Right renal cortex interstitium (tissue), 3 donors: ENCODE data around the gene SMIM10. TPM values are rescaled to one million over a fixed set of nuclear protein-coding genes. Genes with fewer than 3 reads are reported as not detected.
"Not testable (repeated sequence)": the region's sequence is repeated elsewhere in the genome, so short reads cannot be mapped to it uniquely, and the experiment has no call there.

Experiments used
- DNase-seq, 3 donors: peaks; one replicate each; pipeline ENCODE4 v3.0.0-alpha.2; 2013; ENCODE audit warnings: low read depth in 3 of 3, low spot score in 2 of 3
- polyA plus RNA-seq, 3 donors: library from polyadenylated mRNA; unstranded; fragments of 120-200 nt; gene quantifications; one replicate each; pipeline ENCODE4 v1.2.1, GENCODE V29; 2013; ENCODE audit not compliant: insufficient read length in 3 of 3

The SMIM10 gene
- polyA plus RNA-seq, 3 donors = 9.8 to 11.5 (median 11.3) TPM

DNA sequence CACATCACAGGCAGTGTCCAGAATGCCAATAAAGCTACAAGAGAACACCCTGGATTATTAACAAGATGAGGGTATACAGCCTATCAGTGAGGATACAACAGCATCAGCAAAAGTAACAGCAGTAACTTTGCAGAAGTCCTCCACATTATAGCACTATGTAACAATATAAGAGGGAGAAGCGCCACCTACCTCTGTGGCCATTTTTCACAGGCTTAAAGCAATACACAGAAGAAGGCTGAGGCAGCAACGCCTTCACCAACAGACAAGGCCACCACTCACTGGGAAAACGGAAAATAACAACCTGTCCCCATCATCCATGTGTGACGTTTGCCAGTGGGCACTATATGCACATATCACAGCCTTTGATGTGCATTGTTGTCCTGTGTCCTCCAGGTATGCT, 19.0 kb downstream of the SMIM10 start:
- no peak for DNase-seq

DNA sequence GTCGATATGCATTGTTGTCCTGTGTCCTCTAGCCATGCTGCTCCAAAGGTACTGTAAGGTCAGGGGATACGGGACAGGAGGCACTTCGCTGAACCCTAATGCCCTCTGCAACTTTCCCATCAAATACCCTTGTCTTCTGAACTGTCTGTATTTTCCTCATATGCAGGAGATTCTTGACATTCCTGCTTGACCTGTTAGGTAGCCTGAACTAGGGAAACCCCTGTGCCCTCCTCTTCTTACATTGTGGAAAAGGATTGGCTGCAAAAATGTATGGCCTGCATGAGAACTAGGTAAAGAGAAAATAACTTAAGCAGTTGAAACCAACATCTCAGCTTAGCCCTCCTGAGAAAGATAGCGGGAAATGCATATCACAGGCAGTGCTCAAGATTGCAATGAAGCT, 20.1 kb downstream of the SMIM10 start:
- DNase-seq = no peak

DNA sequence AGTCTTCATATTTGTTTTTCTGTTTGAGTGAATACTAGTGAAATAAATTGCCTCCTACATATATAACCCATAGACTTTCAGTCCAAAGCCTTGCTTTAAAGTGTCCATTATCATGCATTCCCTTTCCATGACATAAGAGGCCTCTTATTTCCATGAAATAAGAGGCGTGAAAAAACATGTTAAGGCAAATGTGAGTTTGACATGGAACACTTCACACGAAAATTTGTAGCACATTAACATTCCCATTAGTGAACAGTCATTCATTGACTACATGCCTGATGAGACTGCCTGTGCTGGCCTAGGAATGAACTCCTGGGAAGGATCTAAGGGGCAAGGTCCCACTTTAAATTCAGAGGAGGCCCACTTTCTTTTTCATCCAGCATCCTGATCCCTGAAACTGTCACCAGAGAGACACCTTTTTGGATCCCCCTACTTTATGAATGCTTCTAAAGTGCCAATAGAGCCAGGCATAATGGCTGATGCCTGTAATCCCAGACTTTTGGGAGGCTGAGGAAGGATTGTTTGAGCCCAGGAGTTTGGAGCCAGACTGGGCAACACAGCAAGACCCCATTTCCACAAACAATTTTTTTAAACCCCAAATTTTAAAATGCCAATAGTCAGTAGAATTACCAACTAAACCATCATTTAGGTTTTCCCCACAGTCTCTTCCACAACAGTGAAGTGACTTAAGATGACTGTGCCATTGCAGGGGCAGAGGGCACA, 24.9 kb downstream of the SMIM10 start:
- DNase-seq = no peak

DNA sequence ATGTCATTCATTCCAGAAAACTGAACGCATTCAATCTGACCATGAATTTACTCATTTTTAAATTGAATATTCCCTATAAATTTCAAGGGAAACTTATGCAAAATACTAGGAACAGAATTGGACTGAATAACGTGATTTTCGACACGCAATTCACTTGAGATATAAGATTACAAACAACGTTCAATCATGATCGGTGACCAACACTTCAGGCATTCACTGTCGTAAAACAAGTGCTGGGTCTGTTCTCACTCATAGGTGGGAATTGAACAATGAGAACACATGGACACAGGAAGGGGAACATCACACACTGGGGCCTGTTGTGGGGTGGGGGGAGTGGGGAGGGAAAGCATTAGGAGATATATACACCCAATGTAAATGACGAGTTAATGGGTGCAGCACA, 29.1 kb downstream of the SMIM10 start:
- DNase-seq = not testable (repeated sequence)

DNA sequence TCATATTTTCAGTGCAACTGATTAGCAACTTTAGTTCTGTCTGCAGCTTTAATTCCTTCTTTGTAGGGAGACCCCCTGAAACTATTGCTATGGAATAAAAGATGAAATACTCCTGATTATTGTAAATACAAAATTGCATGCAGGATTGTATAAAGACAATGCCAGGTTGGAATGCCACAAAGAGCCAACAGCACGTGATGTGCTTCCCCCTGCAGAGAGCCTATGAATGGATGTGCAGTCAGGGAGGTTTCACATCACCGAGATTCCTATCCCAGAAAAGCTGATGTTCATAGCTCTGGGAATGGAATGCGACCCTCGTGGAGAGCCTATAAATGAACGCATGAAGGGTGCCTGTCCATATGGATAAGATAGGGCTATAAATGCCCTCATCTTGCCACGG, 33.0 kb downstream of the SMIM10 start:
- not testable (repeated sequence) for DNase-seq

DNA sequence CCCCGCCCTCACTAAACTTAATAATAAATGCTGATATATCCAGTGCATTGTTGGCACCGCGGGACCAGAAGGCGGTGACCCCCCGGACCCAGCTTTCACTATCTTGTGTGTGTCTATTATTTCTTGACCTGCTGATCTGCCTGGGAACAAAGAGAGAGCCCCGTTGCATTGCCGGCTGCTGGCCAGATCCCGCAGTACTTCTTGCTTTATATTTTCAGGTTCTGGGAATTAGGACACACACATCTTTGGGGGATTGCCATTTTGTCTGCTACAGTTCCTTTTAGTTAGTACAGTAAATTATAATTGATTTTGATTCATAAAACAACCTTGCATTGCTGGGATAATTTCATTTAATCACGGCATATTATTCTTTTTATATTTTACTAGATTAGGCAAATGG, 33.7 kb downstream of the SMIM10 start:
- DNase-seq = no peak

DNA sequence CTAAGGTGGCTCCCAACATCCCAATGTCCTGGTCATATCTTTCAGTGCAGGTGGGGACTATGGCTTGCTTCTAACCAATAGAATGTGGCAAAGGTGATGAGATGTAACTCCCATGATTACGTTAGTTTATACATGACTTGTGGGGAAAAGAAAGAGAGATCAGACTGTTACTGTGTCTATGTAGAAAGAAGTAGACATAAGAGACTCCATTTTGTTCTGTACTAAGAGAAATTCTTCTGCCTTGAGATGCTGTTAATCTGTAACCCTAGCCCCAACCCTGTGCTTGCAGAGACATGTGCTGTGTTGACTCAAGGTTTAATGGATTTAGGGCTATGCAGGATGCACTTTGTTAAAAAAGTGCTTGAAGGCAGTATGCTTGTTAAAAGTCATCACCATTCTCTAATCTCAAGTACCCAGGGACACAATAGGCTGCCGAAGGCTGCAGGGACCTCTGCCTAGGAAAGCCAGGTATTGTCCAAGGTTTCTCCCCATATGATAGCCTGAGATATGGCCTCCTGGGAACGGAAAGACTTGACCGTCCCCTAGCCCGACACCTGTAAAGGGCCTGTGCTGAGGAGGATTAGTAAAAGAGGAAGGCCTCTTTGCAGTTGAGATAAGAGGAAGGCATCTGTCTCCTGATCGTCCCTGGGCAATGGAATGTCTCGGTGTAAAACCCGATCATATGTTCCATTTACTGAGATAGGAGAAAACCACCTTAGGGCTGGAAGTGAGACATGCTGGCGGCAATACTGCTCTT, 39.6 kb downstream of the SMIM10 start:
- not testable (repeated sequence) for DNase-seq

DNA sequence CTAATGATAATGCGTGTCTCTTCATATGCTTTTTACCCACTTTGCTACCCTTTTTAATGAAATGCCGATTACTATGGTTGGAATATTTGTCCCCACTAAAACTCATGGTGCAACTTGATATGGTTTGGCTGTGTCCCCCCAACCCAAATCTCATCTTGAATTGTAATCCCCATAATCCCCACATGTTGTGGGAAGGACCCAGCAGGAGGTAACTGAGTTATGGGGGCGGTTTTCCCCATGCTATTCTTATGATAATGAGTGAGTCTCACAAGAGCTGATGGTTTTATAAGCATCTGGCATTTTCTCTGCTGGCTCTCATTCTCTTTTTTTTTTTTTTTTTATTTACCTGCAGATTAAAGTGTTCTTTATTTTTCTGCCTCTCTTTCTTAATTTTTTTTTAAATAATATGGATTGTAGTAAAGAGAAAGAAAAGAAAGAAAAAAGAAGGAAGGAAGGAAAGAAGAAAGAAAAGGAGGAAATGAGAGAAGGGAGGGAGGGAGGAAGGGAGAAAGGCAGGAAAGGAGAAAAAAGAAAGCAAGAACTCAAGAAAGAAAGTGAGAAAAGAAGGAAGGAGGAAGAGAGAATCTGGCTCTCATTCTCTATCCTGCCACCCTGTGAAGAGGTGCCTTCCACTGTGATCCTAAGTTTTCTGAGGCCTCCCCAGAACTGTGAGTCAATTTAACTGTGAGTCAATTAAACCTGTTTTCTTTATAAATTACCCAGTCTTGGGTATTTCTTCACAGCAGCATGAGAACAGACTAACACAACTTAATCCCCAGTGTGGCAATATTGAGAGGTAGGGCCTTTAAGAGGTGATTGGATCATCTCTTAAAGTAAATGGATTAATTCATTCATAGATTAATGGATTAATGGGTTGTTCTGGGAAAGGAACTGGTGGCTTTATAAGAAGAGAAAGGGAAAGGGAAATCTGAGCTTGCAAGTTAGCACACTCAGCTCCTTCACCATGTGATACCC, 50.6 kb downstream of the SMIM10 start:
- DNase-seq = not testable (repeated sequence)

Other genes starting within 250 kb of the SMIM10 start
- 10 to 100 TPM; 34.0 to 43.5 (median 38.2) TPM for gene PABIR2, start 193.8 kb upstream of the SMIM10 start, polyA plus RNA-seq
- gene MOSPD1, start 75.7 kb upstream of the SMIM10 start, polyA plus RNA-seq = 10 to 100 TPM; 23.7 to 26.5 (median 24.5) TPM
- 10 to 100 TPM; 22.1 to 25.3 (median 23.7) TPM for gene RTL8B, start 31.6 kb downstream of the SMIM10 start, polyA plus RNA-seq
- gene RTL8C, start 41.4 kb downstream of the SMIM10 start, polyA plus RNA-seq = 100 to 1,000 TPM; 153 to 169 (median 158) TPM
- gene RTL8A, start 61.1 kb downstream of the SMIM10 start, polyA plus RNA-seq = 10 to 100 TPM; 83.5 to 98.8 (median 85.0) TPM
- gene SMIM10L2B, start 107.7 kb downstream of the SMIM10 start, polyA plus RNA-seq = 1 to 10 TPM; 6.7 to 7.5 (median 6.9) TPM
- gene ETDB, start 129.5 kb downstream of the SMIM10 start, polyA plus RNA-seq = not detected
- gene CT55, start 180.4 kb downstream of the SMIM10 start, polyA plus RNA-seq = under 1 TPM; 0.20 to 0.29 (median 0.29) TPM